Astrocyte (in vitro differentiated cells and primary cell): ENCODE measurements around the gene PCARE. TPM values are rescaled to one million over a fixed set of nuclear protein-coding genes. Genes with fewer than 3 reads are reported as not detected.

Experiments used
- DNase-seq: peaks from one replicate; pipeline ENCODE4 v3.0.0-alpha.2; 2010; ENCODE audit warnings: low read depth
- FAIRE-seq: peaks from 2 replicates; lab custom pipeline; 2011; peaks lifted over from hg19 to GRCh38; lab: Jason Lieb, UNC
- H2AFZ ChIP-seq: 2 replicates; pipeline ENCODE4 v1.6.0; 2012; ENCODE audit warnings: low read depth, low read length, inconsistent platforms
- H3K27ac ChIP-seq: 2 replicates; pipeline ENCODE4 v1.5.1; 2011; ENCODE audit warnings: low read depth, low read length, inconsistent platforms
- H3K27me3 ChIP-seq: 2 replicates; pipeline ENCODE4 v1.6.0; 2011; ENCODE audit warnings: low read length, inconsistent platforms; ENCODE audit not compliant: insufficient read depth
- H3K36me3 ChIP-seq: 2 replicates; pipeline ENCODE4 v1.5.1; 2011; ENCODE audit warnings: low read length, inconsistent platforms; ENCODE audit not compliant: insufficient read depth
- H3K4me1 ChIP-seq: 2 replicates; pipeline ENCODE4 v1.5.1; 2011; ENCODE audit warnings: low read length, inconsistent platforms; ENCODE audit not compliant: insufficient read depth
- H3K4me2 ChIP-seq: 2 replicates; pipeline ENCODE4 v1.6.0; 2012; ENCODE audit warnings: low read length, inconsistent platforms
- H3K4me3 ChIP-seq: 2 replicates; pipeline ENCODE4 v1.5.1; 2011; ENCODE audit warnings: low read depth, mild to moderate bottlenecking, low read length, inconsistent platforms; ENCODE audit not compliant: insufficient read depth
- H3K79me2 ChIP-seq: 2 replicates; pipeline ENCODE4 v1.6.0; 2012; ENCODE audit warnings: mild to moderate bottlenecking, low read length, inconsistent platforms; ENCODE audit not compliant: insufficient read depth
- H3K9ac ChIP-seq: 2 replicates; pipeline ENCODE4 v1.6.0; 2012; ENCODE audit warnings: mild to moderate bottlenecking, low read length, inconsistent platforms
- H3K9me3 ChIP-seq: 2 replicates; pipeline ENCODE4 v1.5.1; 2012; ENCODE audit warnings: low read depth, mild to moderate bottlenecking, low read length, inconsistent platforms; ENCODE audit not compliant: insufficient read depth
- H4K20me1 ChIP-seq: 2 replicates; pipeline ENCODE4 v1.6.0; 2012; ENCODE audit warnings: low read length, inconsistent platforms; ENCODE audit not compliant: insufficient read depth
- H3K27ac Mint-ChIP-seq: one replicate; pipeline ENCODE4 v1.8.0; 2021; ENCODE audit warnings: mild to moderate bottlenecking, mixed read lengths; ENCODE audit not compliant: unreplicated experiment
- H3K27me3 Mint-ChIP-seq: one replicate; pipeline ENCODE4 v1.8.0; 2021; ENCODE audit warnings: low read depth, mixed read lengths; ENCODE audit not compliant: unreplicated experiment
- H3K36me3 Mint-ChIP-seq: one replicate; pipeline ENCODE4 v1.8.0; 2021; ENCODE audit warnings: low read depth, mixed read lengths; ENCODE audit not compliant: unreplicated experiment
- H3K4me1 Mint-ChIP-seq: one replicate; pipeline ENCODE4 v1.8.0; 2021; ENCODE audit warnings: low read depth, mixed read lengths; ENCODE audit not compliant: unreplicated experiment
- H3K4me3 Mint-ChIP-seq: one replicate; pipeline ENCODE4 v1.8.0; 2021; ENCODE audit warnings: mild to moderate bottlenecking, moderate library complexity, mixed read lengths; ENCODE audit not compliant: unreplicated experiment
- H3K9me3 Mint-ChIP-seq: one replicate; pipeline ENCODE4 v1.8.0; 2021; ENCODE audit warnings: mild to moderate bottlenecking, mixed read lengths; ENCODE audit not compliant: unreplicated experiment
- EZH2 ChIP-seq: IDR thresholded peaks from 2 replicates; pipeline ENCODE4 v1.6.1; 2012; ENCODE audit warnings: mild to moderate bottlenecking, low read length, inconsistent platforms; ENCODE audit not compliant: insufficient read depth
- total RNA-seq: library from RNA; stranded (reverse); gene quantifications from 2 replicates; pipeline ENCODE4 v1.2.1, GENCODE V29; 2021
- TF ChIP-seq, protein P1 (sequence below): IDR thresholded peaks from 2 replicates; pipeline ENCODE4 v1.5.1; 2011; ENCODE audit warnings: low read depth, mild to moderate bottlenecking, inconsistent platforms, low read length, moderate library complexity; ENCODE audit not compliant: insufficient read depth

PCARE gene
- total RNA-seq, 1 donor from 2014 or later = not detected

DNA sequence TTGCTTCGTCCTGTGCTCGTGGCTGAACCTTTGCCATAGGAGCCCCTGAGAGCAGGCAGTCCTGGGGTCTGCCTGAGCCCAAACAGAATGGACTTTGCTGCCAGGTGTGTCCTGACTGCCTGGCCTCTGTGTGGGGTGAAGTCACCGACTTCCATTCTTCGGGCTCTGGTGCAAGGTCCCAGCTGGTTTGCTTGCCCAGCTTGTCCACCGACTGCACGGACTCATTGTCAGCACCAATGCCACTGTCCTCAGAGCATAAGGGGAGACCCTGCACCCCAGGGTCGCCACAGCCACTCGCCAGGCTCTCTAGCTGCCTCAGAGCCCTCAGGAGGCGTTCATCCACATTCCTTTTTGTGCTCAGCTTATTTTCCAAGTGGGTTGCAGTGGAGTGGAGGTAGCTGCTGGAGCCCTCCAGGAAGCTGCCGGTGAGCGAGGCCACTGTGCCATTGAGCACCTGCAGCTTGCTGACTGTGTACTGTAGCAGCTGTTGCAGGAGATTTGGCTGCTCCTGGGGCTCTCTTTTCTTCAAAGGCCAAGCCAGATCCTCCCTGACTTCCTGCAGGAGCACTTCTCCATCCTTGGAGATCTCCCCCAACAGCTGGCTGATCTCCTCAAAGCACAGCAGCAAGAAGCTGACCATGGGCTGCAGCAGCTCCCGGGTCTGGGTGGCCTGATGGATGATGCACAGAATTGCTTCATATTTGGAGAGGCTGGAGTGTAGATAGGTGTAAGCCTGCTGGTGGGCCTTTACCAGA, 1.2 kb downstream of the PCARE start:
- no peak overlapping the region for H3K4me2 ChIP-seq
- H3K4me3 ChIP-seq = no peak overlapping the region
- peaks cover 29% of the 10 kb centered on the region for H3K27me3 Mint-ChIP-seq
- peaks cover 1% of the 10 kb centered on the region for H3K9me3 Mint-ChIP-seq
- no peaks in the 10 kb centered on the region for H3K4me1 Mint-ChIP-seq
- H3K27ac Mint-ChIP-seq = no peak overlapping the region
- no peak for TF ChIP-seq EZH2
- TF ChIP-seq, protein P1, sequence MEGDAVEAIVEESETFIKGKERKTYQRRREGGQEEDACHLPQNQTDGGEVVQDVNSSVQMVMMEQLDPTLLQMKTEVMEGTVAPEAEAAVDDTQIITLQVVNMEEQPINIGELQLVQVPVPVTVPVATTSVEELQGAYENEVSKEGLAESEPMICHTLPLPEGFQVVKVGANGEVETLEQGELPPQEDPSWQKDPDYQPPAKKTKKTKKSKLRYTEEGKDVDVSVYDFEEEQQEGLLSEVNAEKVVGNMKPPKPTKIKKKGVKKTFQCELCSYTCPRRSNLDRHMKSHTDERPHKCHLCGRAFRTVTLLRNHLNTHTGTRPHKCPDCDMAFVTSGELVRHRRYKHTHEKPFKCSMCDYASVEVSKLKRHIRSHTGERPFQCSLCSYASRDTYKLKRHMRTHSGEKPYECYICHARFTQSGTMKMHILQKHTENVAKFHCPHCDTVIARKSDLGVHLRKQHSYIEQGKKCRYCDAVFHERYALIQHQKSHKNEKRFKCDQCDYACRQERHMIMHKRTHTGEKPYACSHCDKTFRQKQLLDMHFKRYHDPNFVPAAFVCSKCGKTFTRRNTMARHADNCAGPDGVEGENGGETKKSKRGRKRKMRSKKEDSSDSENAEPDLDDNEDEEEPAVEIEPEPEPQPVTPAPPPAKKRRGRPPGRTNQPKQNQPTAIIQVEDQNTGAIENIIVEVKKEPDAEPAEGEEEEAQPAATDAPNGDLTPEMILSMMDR = no peak
- DNase-seq (no peak), FAIRE-seq (no peak)
- peaks cover 3% of the 10 kb centered on the region for H3K27me3 ChIP-seq
- no peaks in the 10 kb centered on the region for H3K9me3 ChIP-seq
- H3K36me3 Mint-ChIP-seq = no peaks in the 10 kb centered on the region
- no peaks in the 10 kb centered on the region for H3K4me1 ChIP-seq
- no peaks in the 10 kb centered on the region for H4K20me1 ChIP-seq
- no peak overlapping the region for H2AFZ ChIP-seq
- no peaks in the 10 kb centered on the region for H3K36me3 ChIP-seq
- no peak overlapping the region for H3K4me3 Mint-ChIP-seq
- no peaks in the 10 kb centered on the region for H3K79me2 ChIP-seq
- no peak overlapping the region for H3K27ac ChIP-seq
- H3K9ac ChIP-seq = no peak overlapping the region

DNA sequence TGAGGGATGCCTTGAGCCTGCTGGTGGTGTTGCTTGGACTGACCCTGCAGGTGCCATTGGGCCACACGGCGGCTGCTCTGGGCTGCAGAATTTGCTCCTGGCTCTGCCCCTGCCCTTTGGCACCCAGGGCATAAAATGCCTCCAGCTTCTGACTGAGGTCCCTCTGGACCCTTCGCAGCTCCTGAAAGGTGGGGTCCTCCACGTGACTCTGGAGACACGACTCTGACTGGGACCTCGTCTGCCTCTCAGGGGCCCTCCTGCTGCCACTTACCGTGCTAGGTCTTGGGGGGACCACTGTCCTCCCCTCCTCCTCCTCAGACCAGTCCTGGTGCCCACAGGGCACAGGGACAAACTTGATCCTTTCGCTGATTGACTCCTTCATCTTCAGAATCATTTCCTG, 2.1 kb downstream of the PCARE start:
- H3K36me3 Mint-ChIP-seq = no peaks in the 10 kb centered on the region
- H3K4me3 Mint-ChIP-seq = no peak overlapping the region
- Histone ChIP-seq H3K4me2 (no peak overlapping the region), H2AFZ (no peak overlapping the region), H3K4me1 (no peaks in the 10 kb centered on the region), H4K20me1 (no peaks in the 10 kb centered on the region), H3K9ac (no peak overlapping the region), H3K27me3 (peaks cover 3% of the 10 kb centered on the region), H3K9me3 (no peaks in the 10 kb centered on the region), H3K79me2 (no peaks in the 10 kb centered on the region), H3K36me3 (no peaks in the 10 kb centered on the region), H3K27ac (no peak overlapping the region), H3K4me3 (no peak overlapping the region)
- H3K9me3 Mint-ChIP-seq = peaks cover 1% of the 10 kb centered on the region
- TF ChIP-seq, protein P1 = no peak
- no peak for TF ChIP-seq EZH2
- DNase-seq = no peak
- H3K27me3 Mint-ChIP-seq = peaks cover 30% of the 10 kb centered on the region
- no peak overlapping the region for H3K27ac Mint-ChIP-seq
- no peaks in the 10 kb centered on the region for H3K4me1 Mint-ChIP-seq
- FAIRE-seq = no peak
